Umbilical cord (tissue), 2 donors: ENCODE results near the gene LRRC2. TPM values are rescaled to one million over a fixed set of nuclear protein-coding genes. Genes with fewer than 3 reads are reported as not detected.

ENCODE experiments used
- DNase-seq: peaks from one replicate; pipeline ENCODE4 v3.0.0-alpha.2; 2015; ENCODE audit warnings: low spot score
- total RNA-seq: library from RNA; depleted of rRNA; stranded (reverse); fragments of >200 nt; gene quantifications from one replicate; pipeline ENCODE4 v1.2.3, GENCODE V29; 2014; ENCODE audit warnings: low replicate concordance; ENCODE audit not compliant: insufficient read depth

LRRC2 gene
- total RNA-seq, 1 donor from 2014 or later = 1.9 TPM

DNA sequence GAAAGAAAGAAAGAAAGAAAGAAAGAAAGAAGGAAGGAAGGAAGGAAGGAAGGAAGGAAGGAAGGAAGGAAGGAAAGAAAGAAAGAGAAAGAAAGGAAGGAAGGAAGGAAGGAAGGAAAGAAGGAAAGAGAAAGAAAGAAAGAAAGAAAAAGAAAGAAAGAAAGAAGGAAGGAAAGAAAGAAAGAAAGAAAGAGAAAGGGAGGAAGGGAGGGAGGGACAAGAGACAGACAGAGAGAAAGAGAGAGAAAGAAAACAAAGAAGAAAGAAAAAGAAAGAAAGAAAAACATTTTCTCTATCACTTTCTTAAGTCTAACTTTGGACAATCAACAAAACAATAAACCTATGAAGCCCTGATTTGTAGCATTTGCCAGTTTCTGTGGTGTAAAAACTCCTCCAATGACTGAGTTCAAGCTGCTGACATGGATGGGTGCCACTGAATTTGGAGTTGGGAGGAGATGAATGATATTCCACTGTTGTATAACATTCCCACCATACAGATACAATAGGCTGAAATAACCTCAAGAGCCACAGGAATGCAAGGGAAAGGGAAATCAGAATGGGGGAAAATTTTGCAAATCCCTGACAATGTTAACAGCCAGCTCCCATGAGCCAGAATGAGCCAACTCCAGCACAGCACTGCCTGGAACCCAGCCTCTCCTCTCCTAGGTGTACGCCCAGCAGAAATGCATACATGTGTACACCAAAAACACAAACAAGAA, 83.3 kb downstream of the LRRC2 start:
- no peak for DNase-seq

DNA sequence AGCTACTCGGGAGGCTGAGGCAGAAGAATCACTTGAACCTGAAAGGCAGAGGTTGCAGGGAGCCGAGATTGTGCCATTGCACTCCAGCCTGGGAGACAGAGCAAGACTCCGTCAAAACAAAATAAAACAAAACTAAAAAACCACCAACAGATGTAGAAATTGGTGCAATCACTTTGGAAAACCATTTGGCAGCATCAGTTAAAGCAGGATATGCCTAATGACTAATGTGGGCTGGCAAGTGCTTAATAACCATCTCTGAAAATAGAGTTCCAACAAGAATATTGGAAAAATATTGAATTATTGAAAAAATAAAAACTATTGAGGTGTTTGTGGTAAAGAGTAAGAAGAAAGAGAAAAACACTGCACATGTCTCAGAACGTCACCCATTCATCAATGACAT, 84.5 kb downstream of the LRRC2 start:
- no peak for DNase-seq

DNA sequence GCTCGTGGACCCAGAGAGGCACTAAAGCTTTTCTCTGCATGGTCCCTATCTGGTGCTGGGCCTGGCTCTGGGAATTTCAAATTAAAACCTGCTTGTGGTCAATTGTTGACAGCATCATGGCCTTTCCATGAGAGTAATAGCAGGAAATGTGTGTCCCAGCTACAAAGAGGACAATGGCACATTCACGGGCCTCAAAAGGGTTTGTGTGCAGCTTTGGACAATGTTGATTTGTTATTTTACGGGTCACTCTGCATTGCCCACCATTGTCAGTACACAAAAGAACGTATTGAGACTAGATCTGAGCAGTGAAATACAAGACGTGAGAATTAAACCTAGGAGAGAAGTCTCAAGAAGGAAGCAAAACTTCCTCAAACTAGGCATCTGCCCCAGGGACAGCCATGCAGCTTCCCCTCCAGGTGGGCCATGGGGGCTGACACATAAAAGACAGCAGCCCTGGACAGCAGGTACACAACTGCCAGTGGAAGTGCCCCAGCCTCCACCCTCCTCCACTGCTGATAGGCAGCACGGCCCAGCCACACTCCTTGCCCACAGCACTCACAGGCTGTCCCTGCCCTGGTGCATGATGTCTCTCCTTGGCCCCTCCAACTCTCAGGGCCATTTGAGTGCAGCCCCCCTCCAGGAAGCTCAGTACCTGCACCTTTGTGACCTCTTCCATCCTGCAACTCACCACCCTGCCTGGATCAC, 85.5 kb downstream of the LRRC2 start:
- DNase-seq = no peak

DNA sequence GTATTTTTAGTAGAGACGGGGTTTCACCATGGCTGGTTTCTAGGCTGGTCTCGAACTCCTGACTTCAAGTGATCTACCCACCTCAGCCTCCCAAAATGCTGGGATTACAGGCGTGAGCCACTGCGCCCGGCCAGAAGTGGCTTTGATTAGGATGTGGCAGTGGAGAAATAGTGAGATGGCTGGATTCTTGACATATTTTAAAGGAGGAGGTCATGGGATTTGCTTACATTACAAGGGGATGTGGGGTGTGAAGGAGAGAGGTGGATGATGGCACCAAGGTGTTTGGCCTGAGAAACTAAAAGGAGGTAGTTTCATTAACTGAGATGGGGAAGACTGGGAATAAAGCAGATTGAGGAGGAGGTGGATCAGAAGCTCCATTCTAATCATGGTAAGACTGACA, 86.4 kb downstream of the LRRC2 start:
- DNase-seq = no peak

DNA sequence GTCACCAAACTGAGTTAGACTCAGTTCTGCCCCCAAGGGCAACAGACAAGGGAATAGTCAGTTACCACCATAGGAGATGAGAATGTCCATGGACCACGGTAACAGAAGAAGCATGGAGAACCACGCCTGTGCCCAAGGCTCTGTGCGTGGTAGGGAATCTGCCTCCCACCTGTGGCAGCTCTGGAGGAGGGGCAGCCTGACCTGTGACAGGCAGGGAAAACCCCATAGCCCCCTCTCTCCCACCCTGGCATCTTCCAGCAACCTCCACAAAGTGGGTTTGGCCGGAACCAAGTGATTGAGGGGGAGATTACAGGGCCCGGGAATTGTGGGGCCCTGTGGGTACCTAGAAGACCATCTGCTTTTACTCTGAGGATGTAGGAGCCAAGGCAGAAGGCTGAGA, 87.1 kb downstream of the LRRC2 start:
- DNase-seq = no peak

DNA sequence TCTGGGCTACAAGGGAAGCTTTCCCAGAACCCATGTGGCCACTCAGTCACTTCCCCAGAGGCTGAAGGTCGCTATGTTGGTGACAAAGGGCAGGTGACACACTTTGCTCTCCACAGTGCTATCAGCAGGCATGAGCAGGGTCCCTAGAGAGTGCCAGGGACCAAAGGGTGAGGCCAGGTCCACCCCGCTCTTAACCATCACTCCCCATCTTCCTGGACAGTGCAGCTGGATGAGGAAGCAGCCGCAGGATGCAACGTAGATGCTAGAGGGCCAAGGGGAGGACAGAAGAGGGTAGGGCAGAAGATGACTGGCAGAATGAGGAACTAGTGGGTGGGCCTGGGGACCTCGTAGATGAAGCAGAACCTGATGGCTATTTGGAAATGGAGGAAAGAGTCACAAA, 87.8 kb downstream of the LRRC2 start:
- no peak for DNase-seq

DNA sequence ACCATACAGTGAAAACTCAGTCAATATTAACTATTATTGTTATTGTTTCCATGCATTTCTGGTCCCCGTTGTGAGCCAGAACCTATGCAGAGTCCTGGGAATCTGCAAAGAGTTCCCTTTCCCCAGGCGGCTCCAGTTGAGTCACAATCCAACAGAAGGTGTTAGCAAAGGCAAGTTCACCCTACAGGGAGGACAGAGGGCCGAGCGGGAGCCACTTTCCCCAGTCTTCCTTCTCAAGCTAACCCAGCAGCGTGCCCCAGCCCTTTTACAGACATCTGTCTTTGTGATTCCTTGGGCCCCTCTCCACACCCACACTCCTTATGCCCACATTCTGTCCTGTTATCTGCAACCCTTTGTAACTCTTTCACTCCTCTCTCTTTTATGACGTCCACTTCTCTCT, 88.3 kb downstream of the LRRC2 start:
- no peak for DNase-seq

DNA sequence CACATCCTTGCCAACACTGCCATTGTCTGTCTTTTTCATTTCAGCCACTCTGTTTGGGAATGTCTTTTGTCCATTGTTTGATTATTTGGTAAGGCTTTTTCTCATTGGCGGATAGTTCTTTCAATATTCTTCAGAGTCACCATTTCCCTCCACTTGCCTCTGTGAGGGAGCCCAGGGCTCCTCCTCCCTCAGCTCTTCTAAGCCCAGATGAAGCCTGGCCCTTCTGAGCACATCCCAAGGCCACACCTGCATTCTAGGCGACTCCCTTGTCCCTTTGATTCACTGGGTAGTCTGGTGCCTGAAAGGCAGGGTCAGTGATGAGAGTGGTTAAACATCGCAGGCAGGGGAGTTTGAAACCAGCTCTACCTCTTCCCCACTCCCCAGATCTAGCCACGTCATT, 89.0 kb downstream of the LRRC2 start:
- no peak for DNase-seq

DNA sequence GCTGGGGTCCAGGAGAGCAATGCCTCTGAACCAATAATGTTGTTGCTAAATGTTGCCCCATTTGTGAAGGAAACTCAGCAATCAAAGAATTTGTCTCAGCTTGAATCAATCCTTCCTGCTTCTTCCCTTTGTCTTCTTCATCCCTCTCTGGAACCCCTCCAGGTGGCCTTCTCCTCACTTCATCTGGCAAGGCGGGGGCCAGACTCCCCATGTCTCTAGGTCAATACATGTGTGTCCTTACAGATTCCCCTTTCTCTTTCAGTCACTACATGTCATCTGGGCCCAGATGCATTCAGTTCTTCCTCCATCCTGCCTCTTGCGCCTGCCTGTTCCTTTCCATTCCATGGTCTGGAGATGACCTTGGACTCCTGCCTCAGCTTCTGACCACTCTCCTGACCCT, 93.4 kb downstream of the LRRC2 start:
- no peak for DNase-seq

DNA sequence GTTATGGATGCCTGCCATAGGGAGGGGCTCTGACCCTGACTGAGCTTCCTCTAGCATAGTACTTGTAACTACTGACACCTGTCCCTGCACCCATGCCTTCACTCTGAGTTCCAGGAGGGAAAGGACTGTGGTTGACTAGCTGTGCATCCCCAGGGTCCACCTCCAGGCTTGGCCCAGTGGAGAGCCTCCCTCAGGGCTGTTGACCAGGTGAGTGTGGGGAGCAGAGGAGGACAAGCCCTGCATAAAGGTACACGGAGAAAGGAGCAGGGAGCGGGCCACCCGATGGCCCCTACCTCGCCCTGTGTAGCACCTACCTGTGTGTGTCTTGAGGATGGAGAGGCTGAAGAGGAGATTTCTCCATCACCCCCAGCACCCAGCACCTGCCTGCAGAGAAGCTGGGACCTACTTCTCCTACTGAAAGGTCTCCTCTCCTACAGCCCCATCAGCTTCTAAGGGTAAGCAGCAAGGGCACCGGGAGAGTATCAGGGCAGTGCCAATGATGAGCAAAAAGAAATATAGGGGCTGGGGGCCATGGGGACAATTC, 94.7 kb downstream of the LRRC2 start:
- no peak for DNase-seq

DNA sequence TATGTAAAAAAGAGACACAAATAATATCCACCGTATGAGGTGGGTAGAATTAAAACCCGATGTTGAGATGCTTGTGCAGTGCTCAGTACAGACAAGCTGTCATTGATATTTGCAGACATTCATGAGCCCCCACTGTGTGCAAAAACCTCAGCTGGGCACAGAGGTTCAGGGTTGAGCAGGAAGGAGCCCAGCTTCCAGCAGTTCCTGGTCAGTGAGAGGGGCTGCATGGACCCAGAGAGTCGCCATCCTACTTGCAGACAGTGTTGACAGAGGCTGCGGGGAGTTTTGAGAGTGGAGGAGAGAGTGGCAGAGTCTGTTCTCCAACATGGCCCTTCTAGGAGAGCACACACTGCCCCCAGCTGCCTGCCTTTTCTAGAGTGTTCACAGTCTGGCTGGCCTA, 95.3 kb downstream of the LRRC2 start:
- DNase-seq = no peak

DNA sequence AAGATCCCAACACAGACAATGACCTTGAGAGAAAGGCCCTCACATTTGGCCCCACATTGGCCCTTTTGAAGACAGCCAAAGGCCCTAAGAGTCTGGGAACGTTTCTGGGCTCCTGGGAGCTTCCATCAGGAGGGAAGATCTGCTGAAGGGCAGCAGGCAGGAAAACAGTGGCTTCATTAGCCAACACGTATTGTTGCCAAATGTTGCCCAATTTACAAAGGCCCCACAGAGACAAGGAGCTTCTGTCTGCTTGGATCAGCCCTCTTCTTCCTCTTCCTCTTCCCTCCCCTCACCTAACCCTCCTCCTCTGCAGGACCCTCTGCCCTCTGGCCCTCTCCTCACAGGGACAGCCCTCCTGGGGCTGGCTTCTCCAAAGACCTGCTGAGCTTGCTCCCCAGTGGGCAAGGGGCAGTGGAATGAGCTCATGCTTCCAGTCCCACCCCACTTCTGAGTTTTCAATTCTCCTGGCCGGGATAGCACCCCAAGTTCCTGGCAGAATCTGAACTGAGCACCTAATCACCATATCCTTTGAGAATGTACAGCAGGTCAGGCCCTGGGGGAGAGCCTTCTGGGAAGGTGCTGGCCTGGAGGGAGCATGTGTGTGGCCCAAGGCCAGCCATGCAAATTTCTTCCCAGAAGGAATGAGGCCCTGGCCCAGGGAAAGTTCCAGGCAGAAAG, 96.3 kb downstream of the LRRC2 start:
- no peak for DNase-seq

DNA sequence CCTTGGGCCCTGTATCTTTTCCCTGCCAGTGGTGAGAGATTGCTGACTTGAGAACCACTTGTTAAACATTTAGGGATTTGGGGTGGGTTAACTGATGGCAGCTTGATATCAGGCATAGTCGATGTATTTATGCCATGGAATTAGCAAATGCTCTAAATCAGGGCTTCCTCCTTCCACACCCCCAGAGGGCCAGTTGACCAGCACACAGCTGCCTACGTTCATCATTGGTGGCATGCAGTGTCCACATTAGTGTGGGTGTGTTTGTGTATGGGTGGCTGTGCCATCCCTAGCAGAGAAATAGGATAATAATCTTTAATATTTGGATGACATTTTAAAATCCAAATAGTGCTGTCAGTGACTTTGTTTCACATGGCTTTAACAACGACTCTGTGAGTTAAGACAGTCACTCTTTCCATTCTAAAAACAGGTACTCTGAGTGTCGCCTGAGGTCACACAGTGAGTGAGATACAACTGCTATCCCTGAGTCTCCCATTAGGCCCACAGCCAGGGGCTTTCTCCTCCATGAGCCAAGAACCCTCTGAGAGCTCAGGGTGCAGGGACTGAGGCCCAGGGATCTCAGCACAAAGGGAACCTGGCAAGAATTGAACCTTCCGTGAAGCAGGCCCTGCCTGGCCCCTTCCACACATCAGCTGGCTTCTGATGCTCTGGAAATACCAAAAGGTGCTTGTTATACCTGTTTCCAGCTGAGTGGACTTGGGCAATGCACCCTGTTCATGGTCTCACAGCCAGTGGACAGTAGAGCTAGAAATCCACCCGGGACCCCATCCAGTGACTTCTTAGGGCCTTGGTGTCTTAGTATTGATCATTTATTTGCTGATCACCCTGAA, 97.1 kb downstream of the LRRC2 start:
- no peak for DNase-seq

DNA sequence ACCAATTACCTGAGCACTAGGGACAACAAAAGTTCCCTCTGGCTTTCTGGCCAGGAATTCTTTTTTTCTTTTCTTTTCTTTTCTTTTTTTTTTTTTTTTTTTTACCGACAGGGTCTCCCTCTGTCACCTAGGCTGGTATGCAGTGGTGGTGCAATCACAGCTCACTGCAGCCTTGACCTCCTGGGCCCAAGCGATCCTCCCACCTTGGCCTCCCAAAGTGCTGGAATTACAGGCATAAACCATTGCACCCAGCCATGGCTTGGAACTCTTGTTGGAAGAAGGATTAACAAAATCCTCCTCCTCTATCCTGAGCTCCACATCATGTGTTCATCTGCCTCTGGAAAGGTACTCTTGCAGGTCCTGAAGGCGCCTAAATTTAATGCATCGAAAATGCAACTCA, 98.5 kb downstream of the LRRC2 start:
- DNase-seq = no peak

DNA sequence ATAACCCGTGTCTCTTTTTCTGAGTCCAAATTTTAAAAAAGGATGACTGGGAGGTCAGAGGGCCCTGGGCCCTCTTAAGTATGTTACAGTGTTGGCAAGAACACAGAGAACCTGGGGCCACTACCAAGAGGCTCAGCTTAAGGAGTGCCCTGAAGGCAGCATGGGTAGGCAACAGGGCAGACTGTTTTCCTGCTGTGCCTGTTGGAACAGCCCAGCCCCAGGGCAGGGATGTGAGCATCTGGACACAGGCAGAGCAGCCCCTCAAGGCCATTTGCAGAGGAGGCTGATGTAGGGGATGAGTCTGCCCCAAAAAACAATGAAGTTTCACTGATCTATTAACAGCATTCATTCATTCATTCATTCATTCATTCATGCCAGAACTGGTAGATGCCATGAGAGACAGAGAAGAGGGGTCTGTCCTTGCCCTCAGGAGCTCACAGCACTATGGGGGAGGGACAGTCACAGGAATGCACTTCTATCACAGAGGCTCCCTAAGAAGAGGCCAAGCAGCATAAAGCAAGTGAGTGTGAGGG, 99.2 kb downstream of the LRRC2 start:
- DNase-seq = no peak

DNA sequence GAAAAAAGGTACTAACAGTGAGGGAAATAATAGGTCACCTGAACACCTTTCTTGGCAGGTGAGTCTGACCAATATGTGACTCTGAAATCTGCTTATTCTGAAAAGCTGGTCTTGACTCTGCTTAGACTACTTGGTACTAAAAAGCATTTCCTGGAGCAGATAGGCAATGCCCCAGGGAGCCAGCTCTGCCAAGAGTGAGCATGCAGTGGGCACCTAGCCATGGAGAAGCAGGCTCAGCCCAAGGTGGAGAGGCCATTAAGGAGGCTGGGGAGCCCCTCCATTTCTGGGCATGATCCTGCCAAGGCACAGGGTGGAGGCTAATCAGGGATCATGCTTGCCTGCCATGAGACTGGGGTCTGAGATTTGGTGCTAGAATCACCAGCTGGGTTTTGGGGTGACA, 99.8 kb downstream of the LRRC2 start:
- DNase-seq = no peak

Other genes with a start within 250 kb of the LRRC2 start
- gene CCR2, start 212.2 kb downstream of the LRRC2 start, total RNA-seq = 10.8 TPM
- 2.2 TPM for gene CCR5, start 195.4 kb downstream of the LRRC2 start, total RNA-seq
- gene CCRL2, start 159.0 kb downstream of the LRRC2 start, total RNA-seq = 1.4 TPM
- gene LTF, start 101.4 kb downstream of the LRRC2 start, total RNA-seq = 1.2 TPM
- 1.2 TPM for gene RTP3, start 68.3 kb downstream of the LRRC2 start, total RNA-seq
- 0.24 TPM for gene FAM240A, start 46.2 kb upstream of the LRRC2 start, total RNA-seq
- 8.7 TPM for gene ALS2CL, start 127.4 kb upstream of the LRRC2 start, total RNA-seq
- gene TMIE, start 135.1 kb upstream of the LRRC2 start, total RNA-seq = 0.48 TPM
- gene PRSS50, start 151.6 kb upstream of the LRRC2 start, total RNA-seq = not detected